HepG2 (cell line): ENCODE measurements around the gene CHMP5. TPM values are rescaled to one million over a fixed set of nuclear protein-coding genes. Genes with fewer than 3 reads are reported as not detected.

Source experiments
- ATF5 ChIP-seq: sonication (generic); formaldehyde crosslinking; IDR thresholded peaks from 2 replicates; pipeline ENCODE4 v1.4.0; 2020; ENCODE audit warnings: mild to moderate bottlenecking, low read depth, missing genetic modification reagents
- ISL2 ChIP-seq: sonication (generic); formaldehyde crosslinking; IDR thresholded peaks from 2 replicates; pipeline ENCODE4 v1.5.0; 2020; ENCODE audit warnings: missing genetic modification reagents
- KDM5B ChIP-seq: sonication (generic); formaldehyde crosslinking; IDR thresholded peaks from 2 replicates; pipeline ENCODE4 v1.4.0; 2020; ENCODE audit warnings: missing genetic modification reagents, mild to moderate bottlenecking, borderline replicate concordance
- KIAA2018 ChIP-seq: sonication (generic); formaldehyde crosslinking; IDR thresholded peaks from 2 replicates; pipeline ENCODE4 v1.5.0; 2020; ENCODE audit warnings: mild to moderate bottlenecking, missing genetic modification reagents, borderline replicate concordance
- LCORL ChIP-seq, 2 experiments: fragments of 450-650 bp in 1 of 2; sonication (generic) in 1 of 2; formaldehyde crosslinking in 1 of 2; IDR thresholded peaks; 2 replicates each; pipeline versions ENCODE4 v1.5.0 to v1.6.1; 2017 to 2020; ENCODE audit warnings: antibody characterized with exemption in 1 of 2, missing genetic modification reagents in 1 of 2
- MED1 ChIP-seq: sonication (generic); formaldehyde crosslinking; IDR thresholded peaks from 2 replicates; pipeline ENCODE4 v1.4.0; 2020; ENCODE audit warnings: missing genetic modification reagents
- NFKBIZ ChIP-seq: IDR thresholded peaks from 2 replicates; pipeline ENCODE4 v1.6.1; 2018; ENCODE audit warnings: missing genetic modification reagents, missing compliant biosample characterization
- ZC3H4 ChIP-seq: sonication (generic); formaldehyde crosslinking; IDR thresholded peaks from 2 replicates; pipeline ENCODE4 v1.4.0; 2020; ENCODE audit warnings: missing genetic modification reagents, borderline replicate concordance
- ZNF232 ChIP-seq: sonication (generic); formaldehyde crosslinking; IDR thresholded peaks from 2 replicates; pipeline ENCODE4 v1.4.0; 2020; ENCODE audit warnings: missing genetic modification reagents, borderline replicate concordance
- ZNF318 ChIP-seq: sonication (generic); formaldehyde crosslinking; IDR thresholded peaks from 2 replicates; pipeline ENCODE4 v1.4.0; 2020; ENCODE audit warnings: mild to moderate bottlenecking, missing genetic modification reagents
- polyA plus RNA-seq, 8 experiments: library from polyadenylated mRNA; depleted of rRNA in 3 of 8; stranded (reverse) in 7 of 8; unstranded in 1 of 8; fragments of >200 nt; fragmentation: Illumina TruSeq in 4 of 8; extraction: Trizol in 4 of 8; gene quantifications; 2 replicates each; pipeline versions ENCODE4 v1.2.1 to v1.2.3, GENCODE V29; 2011 to 2016; ENCODE audit warnings: low read depth in 4 of 8, missing spikeins in 1 of 8, mixed read lengths in 1 of 8; ENCODE audit not compliant: insufficient read depth in 1 of 8
- total RNA-seq, 5 experiments: library from RNA; depleted of rRNA; stranded (reverse); fragments of >200 nt; fragmentation: Illumina TruSeq; extraction: Trizol; gene quantifications; 2 replicates each; pipeline ENCODE4 v1.2.3, GENCODE V29; 2016; ENCODE audit warnings: low read depth in 1 of 5

CHMP5 gene
- total and polyA plus RNA-seq, 2 of the 13 experiments (the other 11 are each of a cell fraction or from before 2014, with no cell fraction given), result 46.0 to 57.3 TPM

GRCh38 chr9:33264473-33265177 lies at the start of gene CHMP5, which contains the start of gene BAG1 (continued):
- TF ChIP-seq ATF5 (CRISPR knock-in tag), result no peak
- TF ChIP-seq ZNF318 (CRISPR knock-in tag), result no peak
- no peak for TF ChIP-seq KIAA2018 (CRISPR knock-in tag)
- no peak for TF ChIP-seq LCORL (IDR thresholded peaks at IDR 0.05)
- TF ChIP-seq LCORL (CRISPR knock-in tag; IDR thresholded peaks at IDR 0.05), result 0 out of 2 replicates have a peak, but pooled peaks have one; percentile 13
- no peak for TF ChIP-seq NFKBIZ (CRISPR knock-in tag)
- peak; percentile 13; the same call in 1 of the 2 replicates for TF ChIP-seq ZNF232 (CRISPR knock-in tag)
- TF ChIP-seq ISL2 (CRISPR knock-in tag), result peak; percentile 32; the same call in 1 of the 2 replicates
- TF ChIP-seq MED1 (CRISPR knock-in tag), result peak; percentile 39
- TF ChIP-seq KDM5B (CRISPR knock-in tag), result no peak; the same call in 1 of the 2 replicates
- no peak for TF ChIP-seq ZC3H4 (CRISPR knock-in tag)
